Activated gamma-delta T cell treated with anti-CD3 and anti-CD28 coated beads, Interleukin-2, amount 50 U/mL, for 16 hours (primary cell): Measurements from ENCODE around the gene GSTO2.

Experiments
- DNase-seq: peaks from one replicate; pipeline ENCODE4 v3.0.0-alpha.2; 2020; ENCODE audit warnings: low read depth

Gene GSTO2

GRCh38 chr10:104340641-104341040 lies 71.7 kb downstream of the GSTO2 start:
- DNase-seq, result no peak

- DNase-seq, result no peak
Measured at GRCh38 chr10:104342941-104343411, 74.0 kb downstream of the GSTO2 start.

GRCh38 chr10:104344219-104344618 lies 75.2 kb downstream of the GSTO2 start:
- DNase-seq, result no peak

GRCh38 chr10:104345515-104345914 lies 76.5 kb downstream of the GSTO2 start:
- DNase-seq, result no peak

- no peak for DNase-seq
Measured at GRCh38 chr10:104345941-104346340, 77.0 kb downstream of the GSTO2 start.

GRCh38 chr10:104347295-104348045 lies 78.5 kb downstream of the GSTO2 start:
- DNase-seq, result no peak

GRCh38 chr10:104348601-104349000 lies 79.6 kb downstream of the GSTO2 start:
- DNase-seq, result no peak

- no peak for DNase-seq
Measured at GRCh38 chr10:104349623-104350126, 80.7 kb downstream of the GSTO2 start.

GRCh38 chr10:104350127-104350635 lies 81.2 kb downstream of the GSTO2 start:
- no peak for DNase-seq

- DNase-seq, result no peak
Measured at GRCh38 chr10:104351061-104351702, 82.2 kb downstream of the GSTO2 start.

GRCh38 chr10:104351919-104352318 lies 82.9 kb downstream of the GSTO2 start:
- DNase-seq, result no peak

- DNase-seq, result peak; percentile 78
Measured at GRCh38 chr10:104353325-104354048, 84.5 kb downstream of the GSTO2 start, which contains the start of gene CFAP58. TSS of gene CFAP58 (plus strand) at chr10:104353833. CDS start at chr10:104353898, 65 bp downstream.
